H9 (cell line): ENCODE measurements around the gene CRACDL. TPM values are rescaled to one million over a fixed set of nuclear protein-coding genes. Genes with fewer than 3 reads are reported as not detected.

Experiments
- DNase-seq: peaks from one replicate; pipeline ENCODE4 v3.0.0-alpha.2; 2017
- H2AFZ ChIP-seq: one replicate; pipeline ENCODE4 v1.6.1; 2013; ENCODE audit warnings: mild to moderate bottlenecking, low read length, control low read depth, moderate library complexity
- H2AK5ac ChIP-seq: 2 replicates; pipeline ENCODE4 v1.6.1; 2013; ENCODE audit warnings: low read length, control low read depth, mixed read lengths; ENCODE audit not compliant: insufficient read length
- H2BK120ac ChIP-seq: one replicate; pipeline ENCODE4 v1.6.1; 2013; ENCODE audit warnings: low read depth, mild to moderate bottlenecking, low read length, control low read depth, inconsistent platforms; ENCODE audit not compliant: poor library complexity, severe bottlenecking
- H2BK12ac ChIP-seq: 2 replicates; pipeline ENCODE4 v1.6.1; 2013; ENCODE audit warnings: low read length, control low read depth, mixed read lengths, low read depth; ENCODE audit not compliant: insufficient read length
- H2BK15ac ChIP-seq: 2 replicates; pipeline ENCODE4 v1.6.1; 2013; ENCODE audit warnings: low read depth, low read length, control low read depth
- H2BK20ac ChIP-seq: one replicate; pipeline ENCODE4 v1.6.1; 2013; ENCODE audit warnings: low read depth, mild to moderate bottlenecking, low read length, control low read depth, inconsistent platforms; ENCODE audit not compliant: poor library complexity, severe bottlenecking
- H2BK5ac ChIP-seq: 2 replicates; pipeline ENCODE4 v1.6.1; 2013; ENCODE audit warnings: low read length, control low read depth, mixed read lengths; ENCODE audit not compliant: insufficient read length
- H3K14ac ChIP-seq: 2 replicates; pipeline ENCODE4 v1.6.1; 2013; ENCODE audit warnings: low read length, control low read depth; ENCODE audit not compliant: insufficient read depth
- H3K18ac ChIP-seq: 2 replicates; pipeline ENCODE4 v1.6.1; 2013; ENCODE audit warnings: low read depth, mild to moderate bottlenecking, mixed read lengths, low read length, control low read depth; ENCODE audit not compliant: insufficient read length
- H3K23ac ChIP-seq: 2 replicates; pipeline ENCODE4 v1.6.1; 2013; ENCODE audit warnings: low read length, control low read depth, mixed read lengths, low read depth; ENCODE audit not compliant: insufficient read length
- H3K23me2 ChIP-seq: 2 replicates; pipeline ENCODE4 v1.6.1; 2013; ENCODE audit warnings: low read depth, mild to moderate bottlenecking, mixed read lengths, low read length, control low read depth; ENCODE audit not compliant: insufficient read length, poor library complexity, severe bottlenecking
- H3K27ac ChIP-seq: 2 replicates; pipeline ENCODE4 v1.5.1; 2013; ENCODE audit warnings: low read length, control low read depth, mixed read lengths, low read depth; ENCODE audit not compliant: insufficient read length
- H3K27me3 ChIP-seq: 2 replicates; pipeline ENCODE4 v1.6.1; 2013; ENCODE audit warnings: low read length, control low read depth, inconsistent platforms; ENCODE audit not compliant: insufficient read depth
- H3K4ac ChIP-seq: 2 replicates; pipeline ENCODE4 v1.6.1; 2013; ENCODE audit warnings: low read depth, mild to moderate bottlenecking, control low read depth, inconsistent platforms, low read length, moderate library complexity
- H3K4me1 ChIP-seq: 2 replicates; pipeline ENCODE4 v1.6.1; 2013; ENCODE audit warnings: low read length, control low read depth, inconsistent platforms; ENCODE audit not compliant: insufficient read depth
- H3K4me2 ChIP-seq: 2 replicates; pipeline ENCODE4 v1.6.1; 2013; ENCODE audit warnings: low read length, control low read depth, mixed read lengths; ENCODE audit not compliant: insufficient read length, insufficient read depth
- H3K56ac ChIP-seq: 2 replicates; pipeline ENCODE4 v1.6.1; 2013; ENCODE audit warnings: low read depth, mild to moderate bottlenecking, mixed read lengths, low read length, control low read depth; ENCODE audit not compliant: insufficient read length
- H3K79me1 ChIP-seq: 2 replicates; pipeline ENCODE4 v1.6.1; 2013; ENCODE audit warnings: low read depth, mild to moderate bottlenecking, moderate library complexity, low read length, control low read depth, inconsistent platforms; ENCODE audit not compliant: insufficient read depth, poor library complexity, severe bottlenecking
- H3K79me2 ChIP-seq: 2 replicates; pipeline ENCODE4 v1.6.1; 2013; ENCODE audit warnings: low read length, control low read depth, inconsistent platforms; ENCODE audit not compliant: insufficient read depth
- H3K9ac ChIP-seq: 2 replicates; pipeline ENCODE4 v1.6.1; 2013; ENCODE audit warnings: low read length, control low read depth, mixed read lengths; ENCODE audit not compliant: insufficient read length; ENCODE audit errors: extremely low read depth
- H3K9me3 ChIP-seq: one replicate; pipeline ENCODE4 v1.6.1; 2013; ENCODE audit warnings: low read depth, low read length, inconsistent platforms; ENCODE audit not compliant: control insufficient read depth
- H3T11ph ChIP-seq: one replicate; pipeline ENCODE4 v1.6.1; 2013; ENCODE audit warnings: mild to moderate bottlenecking, low read length, control low read depth, inconsistent platforms
- H4K20me1 ChIP-seq: one replicate; pipeline ENCODE4 v1.6.1; 2013; ENCODE audit not compliant: control insufficient read depth, insufficient read length, insufficient read depth
- H4K5ac ChIP-seq: 2 replicates; pipeline ENCODE4 v1.6.1; 2013; ENCODE audit warnings: low read depth, mild to moderate bottlenecking, mixed read lengths, low read length, control low read depth; ENCODE audit not compliant: insufficient read length
- H4K8ac ChIP-seq: replicated peaks from 2 replicates; pipeline ENCODE4 v1.6.1; 2013; ENCODE audit warnings: low read length, control low read depth, mixed read lengths, low read depth; ENCODE audit not compliant: insufficient read length
- H4K91ac ChIP-seq: 2 replicates; pipeline ENCODE4 v1.6.1; 2013; ENCODE audit warnings: low read depth, mild to moderate bottlenecking, moderate library complexity, mixed read lengths, low read length, control low read depth; ENCODE audit not compliant: insufficient read length
- H3K27ac Mint-ChIP-seq, 3 experiments: 2 replicates in 2 of 3; 3 replicates in 1 of 3; pipeline ENCODE4 v1.8.0; 2020 to 2021; ENCODE audit warnings: mixed read lengths in 3 of 3, mild to moderate bottlenecking in 1 of 3, moderate library complexity in 1 of 3
- H3K27me3 Mint-ChIP-seq: 2 replicates; pipeline ENCODE4 v1.8.0; 2021; ENCODE audit warnings: low read depth, mild to moderate bottlenecking, moderate library complexity, mixed read lengths
- H3K36me3 Mint-ChIP-seq, 3 experiments: 2 replicates in 2 of 3; 3 replicates in 1 of 3; pipeline ENCODE4 v1.8.0; 2020 to 2021; ENCODE audit warnings: low read depth in 3 of 3, mixed read lengths in 3 of 3; ENCODE audit not compliant: insufficient read depth in 1 of 3
- H3K4me1 Mint-ChIP-seq, 2 experiments: 2 replicates each; pipeline ENCODE4 v1.8.0; 2020; ENCODE audit warnings: mixed read lengths in 2 of 2
- H3K4me3 Mint-ChIP-seq, 2 experiments: 2 replicates in 1 of 2; 3 replicates in 1 of 2; pipeline ENCODE4 v1.8.0; 2020 to 2021; ENCODE audit warnings: mild to moderate bottlenecking in 2 of 2, mixed read lengths in 2 of 2, moderate library complexity in 1 of 2
- H3K9me3 Mint-ChIP-seq, 2 experiments: 2 replicates in 1 of 2; 3 replicates in 1 of 2; pipeline ENCODE4 v1.8.0; 2020; ENCODE audit warnings: mild to moderate bottlenecking in 2 of 2, mixed read lengths in 2 of 2, moderate library complexity in 1 of 2
- WGBS: extraction: QIAGEN DNeasy Blood & Tissue Kit; methylation state at CpG from one replicate; pipeline ENCODE4 v1.1.7; 2013; ENCODE audit warnings: missing lambda C conversion rate, low lambda C conversion rate, mixed read lengths; ENCODE audit not compliant: insufficient read length; ENCODE audit errors: extremely low coverage; 5-methylcytosine and 5-hydroxymethylcytosine counted together
- total RNA-seq: library from RNA; stranded (reverse); gene quantifications from 2 replicates; pipeline ENCODE4 v1.2.1, GENCODE V29; 2021
- TF ChIP-seq, protein P1 (sequence below): fragments of 200-600 bp; sonication (generic); conservative IDR thresholded peaks from 3 replicates; pipeline ENCODE4 v1.8.0; 2021; ENCODE audit warnings: antibody characterized with exemption, mild to moderate bottlenecking

Gene CRACDL
- total RNA-seq, 1 experiment from 2014 or later = 0.48 TPM

DNA sequence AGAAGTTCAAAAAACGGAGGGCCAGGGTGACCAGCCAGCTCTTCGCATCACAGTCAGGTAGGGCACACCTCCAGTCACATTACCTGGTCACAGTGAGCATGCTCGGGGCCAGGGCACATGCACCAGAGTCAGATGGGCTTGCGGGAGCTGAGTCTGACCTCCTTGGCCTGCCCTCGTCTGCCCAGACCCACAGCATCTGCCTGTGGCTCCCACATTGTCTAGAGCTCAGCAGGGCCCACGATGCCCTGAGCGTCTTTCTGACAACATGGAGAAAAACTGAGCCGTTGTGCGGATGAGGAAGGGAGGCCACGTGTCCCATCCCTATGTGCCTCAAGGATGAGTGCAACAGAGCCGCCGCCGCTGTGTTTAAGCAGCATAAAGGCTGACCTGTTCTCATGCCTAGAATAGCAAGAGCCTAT, 37.6 kb downstream of the CRACDL start:
- WGBS = no CpG with 5 or more reads among the region's 13 CpGs
- peaks cover 0 to 3% of the 10 kb centered on the region in 2 experiments; a peak in 2 of 5 replicates for H3K9me3 Mint-ChIP-seq
- Histone ChIP-seq H2BK5ac (no peak overlapping the region), H3K4ac (no peak overlapping the region), H3K4me2 (no peak overlapping the region), H3K79me2 (no peaks in the 10 kb centered on the region), H3K56ac (no peak overlapping the region), H3K18ac (no peak overlapping the region), H3K9me3 (no peaks in the 10 kb centered on the region), H3K23me2 (no peaks in the 10 kb centered on the region), H2BK12ac (no peak overlapping the region), H3T11ph (no peak overlapping the region), H2BK15ac (no peak overlapping the region), H3K27ac (no peak overlapping the region), H4K20me1 (no peaks in the 10 kb centered on the region), H2AFZ (no peak overlapping the region), H3K4me1 (no peaks in the 10 kb centered on the region), H4K5ac (no peak overlapping the region), H4K8ac (no peak overlapping the region), H3K27me3 (no peaks in the 10 kb centered on the region), H2BK120ac (no peak overlapping the region), H3K79me1 (no peaks in the 10 kb centered on the region), H3K23ac (no peak overlapping the region), H2AK5ac (no peak overlapping the region), H3K14ac (no peak overlapping the region; the same call in 1 of the 2 replicates), H2BK20ac (no peak overlapping the region), H3K9ac (no peak overlapping the region), H4K91ac (no peak overlapping the region)
- H3K4me3 Mint-ChIP-seq = no peak overlapping the region
- no peak for DNase-seq
- peaks cover 2% of the 10 kb centered on the region for H3K27me3 Mint-ChIP-seq
- H3K4me1 Mint-ChIP-seq = peaks cover 2% of the 10 kb centered on the region in 2 experiments; a peak in 1 of 4 replicates
- H3K27ac Mint-ChIP-seq = no peak overlapping the region; a peak in 1 of 7 replicates
- TF ChIP-seq, protein P1, sequence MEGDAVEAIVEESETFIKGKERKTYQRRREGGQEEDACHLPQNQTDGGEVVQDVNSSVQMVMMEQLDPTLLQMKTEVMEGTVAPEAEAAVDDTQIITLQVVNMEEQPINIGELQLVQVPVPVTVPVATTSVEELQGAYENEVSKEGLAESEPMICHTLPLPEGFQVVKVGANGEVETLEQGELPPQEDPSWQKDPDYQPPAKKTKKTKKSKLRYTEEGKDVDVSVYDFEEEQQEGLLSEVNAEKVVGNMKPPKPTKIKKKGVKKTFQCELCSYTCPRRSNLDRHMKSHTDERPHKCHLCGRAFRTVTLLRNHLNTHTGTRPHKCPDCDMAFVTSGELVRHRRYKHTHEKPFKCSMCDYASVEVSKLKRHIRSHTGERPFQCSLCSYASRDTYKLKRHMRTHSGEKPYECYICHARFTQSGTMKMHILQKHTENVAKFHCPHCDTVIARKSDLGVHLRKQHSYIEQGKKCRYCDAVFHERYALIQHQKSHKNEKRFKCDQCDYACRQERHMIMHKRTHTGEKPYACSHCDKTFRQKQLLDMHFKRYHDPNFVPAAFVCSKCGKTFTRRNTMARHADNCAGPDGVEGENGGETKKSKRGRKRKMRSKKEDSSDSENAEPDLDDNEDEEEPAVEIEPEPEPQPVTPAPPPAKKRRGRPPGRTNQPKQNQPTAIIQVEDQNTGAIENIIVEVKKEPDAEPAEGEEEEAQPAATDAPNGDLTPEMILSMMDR = no peak
- no peaks in the 10 kb centered on the region for H3K36me3 Mint-ChIP-seq
